NCI-H2227 treated with DMSO at 0.1 percent for 48 hours (cell line): ENCODE measurements around the gene UBE2I.
A peak's percentile ranks its signal among the peaks of the same experiment; 100 is the strongest.

ENCODE experiments used
- DNase-seq: peaks from one replicate; lab custom pipeline; 2025; lab: John Stamatoyannopoulos, UW

UBE2I gene

GRCh38 chr16:1330931-1331711 lies 21.7 kb downstream of the UBE2I start:
- no peak for DNase-seq

- peak; percentile 21 for DNase-seq
Observed at GRCh38 chr16:1331712-1332617, 22.5 kb downstream of the UBE2I start.

- DNase-seq, result no peak
Observed at GRCh38 chr16:1332618-1333148, 23.2 kb downstream of the UBE2I start.

GRCh38 chr16:1333149-1333812 lies 23.8 kb downstream of the UBE2I start, which contains the start of gene BAIAP3:
TSS of gene BAIAP3 (plus strand) at chr16:1333645. CDS start at chr16:1338550, 4,905 bp downstream.
- DNase-seq, result no peak

GRCh38 chr16:1333854-1334700 lies 24.6 kb downstream of the UBE2I start:
- DNase-seq, result no peak

GRCh38 chr16:1334739-1335138 lies 25.3 kb downstream of the UBE2I start:
- DNase-seq, result no peak

- DNase-seq, result no peak
Observed at GRCh38 chr16:1335211-1335971, 26.0 kb downstream of the UBE2I start.

GRCh38 chr16:1335996-1336395 lies 26.6 kb downstream of the UBE2I start:
- no peak for DNase-seq

GRCh38 chr16:1336619-1337018 lies 27.2 kb downstream of the UBE2I start:
- DNase-seq, result no peak

- DNase-seq, result no peak
Observed at GRCh38 chr16:1337486-1337885, 28.1 kb downstream of the UBE2I start.

- DNase-seq, result no peak
Observed at GRCh38 chr16:1338119-1338730, 28.8 kb downstream of the UBE2I start.

- DNase-seq, result no peak
Observed at GRCh38 chr16:1338855-1339675, 29.6 kb downstream of the UBE2I start.

- no peak for DNase-seq
Observed at GRCh38 chr16:1340730-1341494, 31.5 kb downstream of the UBE2I start.

- no peak for DNase-seq
Observed at GRCh38 chr16:1341495-1342420, 32.3 kb downstream of the UBE2I start.

GRCh38 chr16:1342526-1343427 lies 33.3 kb downstream of the UBE2I start:
- peak; percentile 98 for DNase-seq
